GM18505 (cell line): ENCODE data around the gene BEST2.
"Not testable (repeated sequence)": the region's sequence is repeated elsewhere in the genome, so short reads cannot be mapped to it uniquely, and the experiment has no call there.

Experiments
- ATAC-seq: cut with Tn5 transposase; IDR thresholded peaks from one replicate; pipeline ENCODE4 v1.9.1; 2021; ENCODE audit not compliant: unreplicated experiment
- POLR2A ChIP-seq: IDR thresholded peaks from 4 replicates; pipeline ENCODE4 v1.6.1; 2011; ENCODE audit warnings: borderline replicate concordance; ENCODE audit not compliant: insufficient read depth, insufficient read length; ENCODE audit errors: extremely low read depth

BEST2 gene

DNA sequence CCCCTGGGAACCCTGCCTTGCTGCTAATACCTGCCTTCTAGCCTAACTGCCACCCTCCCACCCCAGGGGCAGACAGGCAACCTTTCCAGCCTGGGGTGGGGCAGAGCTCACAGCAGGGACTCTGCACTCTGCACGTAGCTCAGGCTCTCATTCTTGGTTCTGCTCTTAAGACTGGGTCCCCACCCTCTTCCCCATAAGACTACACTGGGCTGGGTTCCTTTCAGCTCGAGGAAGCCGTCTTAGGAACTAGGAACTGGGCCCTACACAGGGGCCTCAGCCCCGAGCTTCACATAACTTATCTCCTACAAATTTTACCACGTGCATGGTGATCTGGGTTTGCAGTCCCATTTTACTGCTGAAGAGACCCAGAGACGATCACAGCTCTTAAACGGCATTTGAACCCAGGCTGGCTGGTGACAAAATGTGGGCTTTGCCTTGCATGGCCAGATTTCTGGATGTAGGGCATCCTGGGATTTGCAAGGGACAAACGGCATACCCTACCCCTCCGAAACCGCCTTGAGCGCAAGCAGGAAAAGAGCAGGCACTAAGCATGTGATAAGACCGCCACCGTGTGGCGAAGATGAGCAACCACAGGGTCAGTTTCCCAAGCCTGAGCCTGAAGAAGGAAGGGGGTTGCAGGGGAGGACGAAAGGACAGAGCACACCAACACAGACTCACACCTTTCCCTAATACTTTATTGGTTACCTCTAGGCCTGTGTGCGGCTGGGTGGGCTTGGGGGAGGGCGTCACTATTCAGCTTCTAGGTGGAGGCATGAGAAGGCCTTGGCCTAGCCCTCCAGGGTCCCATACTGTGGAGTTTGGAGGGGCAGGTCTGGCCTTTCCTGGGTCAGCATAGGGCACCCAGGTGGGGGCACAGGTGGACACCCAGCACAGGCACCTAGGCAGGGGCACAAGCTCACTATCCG, 44.8 kb downstream of the BEST2 start:
- ATAC-seq = no peak
- no peak for TF ChIP-seq POLR2A

GRCh38 chr19:12797141-12797587, 45.6 kb downstream of the BEST2 start:
- no peak for ATAC-seq
- no peak for TF ChIP-seq POLR2A

DNA sequence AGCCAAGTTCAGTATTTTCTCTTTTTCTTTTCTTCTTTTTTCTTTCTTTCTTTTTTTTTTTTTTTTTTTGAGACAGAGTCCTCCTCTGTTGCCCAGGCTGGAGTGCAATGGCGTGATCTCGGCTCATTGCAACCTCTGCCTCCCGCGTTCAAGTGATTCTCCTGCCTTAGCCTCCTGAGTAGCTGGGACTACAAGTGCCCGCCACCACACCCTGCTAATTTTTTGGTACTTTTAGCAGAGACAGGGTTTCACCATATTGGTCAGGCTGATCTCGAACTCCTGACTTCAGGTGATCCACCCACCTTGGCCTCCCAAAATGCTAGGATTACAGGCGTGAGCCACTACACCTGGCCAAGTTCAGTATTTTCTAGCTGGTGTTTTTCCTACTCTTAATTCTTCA, 46.0 kb downstream of the BEST2 start:
- ATAC-seq = not testable (repeated sequence)

DNA sequence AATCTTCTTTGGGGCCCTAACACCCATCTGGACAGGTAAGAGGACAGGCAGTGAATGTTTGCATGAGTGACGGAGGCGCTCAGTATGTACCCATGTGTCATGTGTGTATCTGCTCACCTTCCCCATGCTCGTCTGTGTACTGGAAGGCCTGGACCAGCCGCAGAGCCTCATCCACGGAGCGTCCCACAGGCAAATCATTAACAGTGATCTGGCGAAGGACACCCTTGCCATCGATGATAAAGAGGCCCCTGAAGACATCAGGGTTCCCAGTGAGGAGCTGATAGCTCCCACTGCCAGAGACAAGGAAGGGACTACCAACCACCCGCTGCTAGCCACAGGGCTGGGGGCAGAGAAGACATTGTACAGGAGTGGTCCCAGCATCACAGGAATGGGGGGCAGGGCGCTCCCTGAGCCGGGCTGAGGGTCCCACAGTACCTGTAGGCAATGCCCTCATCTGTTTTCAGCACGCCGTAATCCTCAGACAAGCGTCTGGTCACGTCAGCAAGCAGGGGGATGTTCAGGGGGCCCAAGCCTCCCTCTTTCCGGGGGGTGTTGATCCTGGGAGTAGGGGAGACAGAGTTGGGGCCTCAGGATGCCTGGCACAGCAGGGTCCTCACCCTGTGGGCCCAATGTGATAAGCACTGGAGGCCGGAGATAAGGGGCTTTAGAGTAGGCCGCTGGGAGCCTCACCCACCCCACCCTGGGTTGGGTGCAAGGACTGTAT, 48.3 kb downstream of the BEST2 start:
- no peak for TF ChIP-seq POLR2A
- no peak for ATAC-seq

GRCh38 chr19:12800466-12800770, 48.8 kb downstream of the BEST2 start:
- TF ChIP-seq POLR2A = no peak
- no peak for ATAC-seq

DNA sequence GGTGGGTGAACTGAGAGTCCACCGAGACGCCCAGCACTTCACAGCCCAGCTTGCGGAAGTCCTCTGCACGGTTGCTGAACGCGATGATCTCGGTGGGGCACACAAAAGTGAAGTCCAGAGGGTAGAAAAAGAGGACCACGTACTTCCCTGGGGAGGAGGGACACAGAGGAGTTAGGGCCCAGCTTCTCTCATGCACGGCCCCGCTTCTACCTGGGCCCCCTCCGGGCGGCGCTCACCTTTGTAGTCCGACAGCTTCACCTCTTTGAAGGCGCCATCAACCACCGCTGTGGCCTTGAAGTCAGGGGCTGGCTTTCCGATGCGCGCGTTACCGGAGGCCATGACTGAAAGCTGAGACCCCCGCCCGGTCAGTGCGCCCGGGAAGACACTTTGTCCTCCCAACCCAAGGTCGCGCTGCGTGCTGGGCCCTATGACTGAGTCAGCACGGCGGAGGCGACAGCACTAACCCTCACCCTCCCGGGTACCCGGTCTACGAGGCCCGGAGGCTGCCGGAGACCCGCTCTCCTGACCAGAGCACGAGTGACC, 49.4 kb downstream of the BEST2 start:
- TF ChIP-seq POLR2A = no peak
- no peak for ATAC-seq

- peak; percentile 42 for ATAC-seq
- peak; percentile 97 for TF ChIP-seq POLR2A
Observed at GRCh38 chr19:12801466-12802266, 50.1 kb downstream of the BEST2 start, which contains the start of the genes PRDX2 and THSD8. Gene PRDX2, minus strand, starts transcription at chr19:12801800. Its CDS starts 539 bp downstream, at chr19:12801261. Gene THSD8, plus strand, starts transcription at chr19:12802069. Its CDS starts 3 bp downstream, at chr19:12802072.

DNA sequence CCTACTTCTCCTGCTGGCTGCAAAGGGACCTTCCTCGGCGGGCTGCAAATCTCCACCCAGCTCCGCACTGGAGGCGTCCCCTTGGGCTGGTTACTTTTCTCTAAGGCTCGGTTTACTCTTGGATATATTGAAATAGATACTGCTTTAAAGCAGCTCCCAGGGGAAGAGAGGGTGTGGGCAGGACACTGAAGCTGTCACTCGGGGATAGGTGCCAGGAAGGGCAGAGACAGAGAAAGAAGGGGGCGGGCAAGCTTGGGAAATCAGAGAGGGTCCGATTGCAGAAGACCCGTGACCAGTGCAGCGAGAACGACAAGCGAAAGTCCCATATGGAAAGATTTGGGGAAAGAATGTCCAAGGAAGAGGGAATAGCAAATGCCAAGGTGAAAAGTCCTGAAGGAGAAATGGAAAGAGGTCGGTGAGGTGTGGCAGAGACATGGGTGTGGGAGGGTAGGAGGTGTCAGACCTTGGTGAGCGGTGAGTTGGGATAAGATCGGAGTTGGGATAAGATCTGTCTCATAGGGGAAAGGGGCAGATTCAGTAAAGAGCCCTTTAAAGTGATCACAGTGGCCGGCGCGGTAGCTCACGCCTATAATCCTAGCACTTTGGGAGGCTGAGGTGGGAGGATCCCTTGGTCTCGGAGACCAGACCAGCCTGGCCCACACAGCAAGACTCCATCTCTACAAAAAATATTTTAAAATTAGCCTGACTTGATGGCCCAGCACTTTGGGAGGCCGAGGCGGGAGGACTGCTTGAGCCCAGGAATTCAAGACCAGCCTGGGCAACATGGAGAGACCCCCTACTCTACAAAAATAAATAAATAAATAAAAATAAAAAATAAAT, 50.9 kb downstream of the BEST2 start:
- no peak for ATAC-seq
- TF ChIP-seq POLR2A = no peak

DNA sequence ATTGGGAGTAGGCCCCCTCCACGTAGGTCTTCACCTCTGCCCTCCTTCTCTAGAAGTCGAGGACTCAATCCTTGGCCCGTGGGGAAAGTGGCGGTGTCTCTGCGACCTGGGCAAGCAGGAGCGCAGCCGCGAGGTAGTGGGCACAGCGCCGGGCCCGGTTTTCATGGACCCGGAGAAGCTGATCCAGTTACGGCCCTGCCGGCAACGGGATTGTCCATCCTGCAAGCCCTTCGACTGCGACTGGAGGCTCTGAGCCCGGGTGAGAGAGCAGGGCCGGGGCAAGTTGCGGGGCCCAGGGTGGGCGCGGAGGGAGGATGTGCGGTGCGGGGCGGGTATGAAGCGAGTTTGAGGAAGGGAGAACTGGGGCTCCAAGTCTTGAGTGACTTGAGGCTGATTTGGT, 52.5 kb downstream of the BEST2 start:
- no peak for ATAC-seq
- TF ChIP-seq POLR2A = no peak

DNA sequence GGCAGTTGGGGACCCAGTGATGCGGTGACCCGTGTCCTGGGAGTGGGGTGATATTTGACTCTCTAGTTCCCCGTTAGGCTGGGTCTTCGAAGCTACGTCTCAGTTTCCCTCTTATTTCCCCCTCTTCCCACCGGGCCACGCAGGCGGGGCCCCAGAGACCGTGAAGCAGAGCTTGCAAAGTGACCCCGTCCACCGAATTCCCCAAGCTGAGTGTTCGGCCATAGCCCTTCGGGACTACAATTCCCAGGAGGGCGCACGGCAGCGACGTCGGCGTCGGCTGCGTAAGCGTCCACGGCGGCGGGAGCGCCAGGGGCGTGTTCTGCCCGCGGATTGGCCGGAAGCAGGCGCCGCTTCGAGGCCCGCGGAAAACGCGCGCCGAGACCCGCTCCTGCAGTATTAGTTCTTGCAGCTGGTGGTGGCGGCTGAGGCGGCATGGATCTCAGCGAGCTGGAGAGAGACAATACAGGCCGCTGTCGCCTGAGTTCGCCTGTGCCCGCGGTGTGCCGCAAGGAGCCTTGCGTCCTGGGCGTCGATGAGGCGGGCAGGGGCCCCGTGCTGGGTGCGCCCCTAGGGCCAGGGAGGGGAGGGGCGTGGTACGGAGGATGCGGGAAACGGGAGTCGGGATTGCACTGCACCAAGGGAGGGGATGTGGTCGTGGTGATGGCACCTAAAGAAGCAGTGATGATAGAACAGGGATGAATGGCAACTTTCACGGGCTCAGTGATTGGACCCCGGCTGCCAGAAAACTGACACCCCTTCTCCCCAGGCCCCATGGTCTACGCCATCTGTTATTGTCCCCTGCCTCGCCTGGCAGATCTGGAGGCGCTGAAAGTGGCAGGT, 54.9 kb downstream of the BEST2 start, which contains the start of gene RNASEH2A:
Gene RNASEH2A (plus strand): TSS at position 343 of the 840 bp plus-strand sequence. CDS start 90 bp downstream, at position 433.
- ATAC-seq = peak; percentile 73
- peak; percentile 75 for TF ChIP-seq POLR2A
